CD4-positive, alpha-beta T cell treated with Interleukin-2 at 100 ng/mL for 4 hours (primary cell): ENCODE results near the gene LSAMP.

Source experiments
- DNase-seq: peaks from one replicate; pipeline ENCODE4 v3.0.0-alpha.2; 2020; ENCODE audit warnings: low spot score

Gene LSAMP

GRCh38 chr3:116164039-116164438, 281.2 kb downstream of the LSAMP start:
- no peak for DNase-seq

GRCh38 chr3:116161575-116162525, 283.4 kb downstream of the LSAMP start:
- no peak for DNase-seq

- no peak for DNase-seq
These were observed 284.7 kb downstream of the LSAMP start for GRCh38 chr3:116160594-116160993.

GRCh38 chr3:116155841-116156240, 289.4 kb downstream of the LSAMP start:
- DNase-seq, result no peak

GRCh38 chr3:116154389-116154788, 290.9 kb downstream of the LSAMP start:
- no peak for DNase-seq

- no peak for DNase-seq
These were observed 292.1 kb downstream of the LSAMP start for GRCh38 chr3:116153174-116153573.

- no peak for DNase-seq
These were observed 294.6 kb downstream of the LSAMP start for GRCh38 chr3:116150655-116151167.

- no peak for DNase-seq
These were observed 296.1 kb downstream of the LSAMP start for GRCh38 chr3:116148881-116149851.

GRCh38 chr3:116145613-116146012, 299.7 kb downstream of the LSAMP start:
- no peak for DNase-seq

GRCh38 chr3:116141724-116142123, 303.6 kb downstream of the LSAMP start:
- DNase-seq, result no peak

GRCh38 chr3:116140100-116140689, 305.1 kb downstream of the LSAMP start:
- DNase-seq, result no peak

- no peak for DNase-seq
These were observed 305.6 kb downstream of the LSAMP start for GRCh38 chr3:116139641-116140040.

GRCh38 chr3:116135457-116136085, 309.7 kb downstream of the LSAMP start:
- no peak for DNase-seq

- DNase-seq, result no peak
These were observed 315.9 kb downstream of the LSAMP start for GRCh38 chr3:116129187-116129946.

GRCh38 chr3:116127464-116127863, 317.8 kb downstream of the LSAMP start:
- no peak for DNase-seq

- DNase-seq, result no peak
These were observed 321.1 kb downstream of the LSAMP start for GRCh38 chr3:116124166-116124565.

GRCh38 chr3:116118475-116119169, 326.7 kb downstream of the LSAMP start:
- DNase-seq, result no peak

- no peak for DNase-seq
These were observed 330.7 kb downstream of the LSAMP start for GRCh38 chr3:116114586-116114985.

GRCh38 chr3:116112696-116113095, 332.6 kb downstream of the LSAMP start:
- DNase-seq, result no peak

GRCh38 chr3:116111765-116112164, 333.5 kb downstream of the LSAMP start:
- no peak for DNase-seq
